Femur (tissue), 1 donor: ENCODE measurements around the gene PIAS4.

ENCODE experiments used
- DNase-seq: peaks from one replicate; pipeline ENCODE4 v3.0.0-alpha.2; 2017

Gene PIAS4

DNA sequence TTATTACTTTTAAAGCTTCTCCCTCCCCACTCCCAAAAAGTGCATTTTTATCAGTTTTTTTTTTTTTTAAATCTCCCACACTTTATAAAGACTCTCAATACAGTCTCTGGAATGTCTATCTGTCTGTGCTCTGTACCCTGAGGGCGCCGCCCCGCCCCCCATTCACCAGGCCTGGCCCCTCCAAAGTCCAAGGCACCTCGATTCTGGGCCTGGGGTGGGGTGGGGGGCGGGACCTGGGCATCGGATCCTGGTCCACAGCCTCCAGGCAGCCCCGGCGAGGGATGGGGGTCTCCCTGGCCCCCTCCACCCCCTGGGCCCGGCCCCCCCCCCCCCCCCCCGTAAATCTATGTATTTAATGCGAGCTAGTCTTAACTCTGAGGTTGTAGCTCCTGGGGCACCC lies 35.9 kb downstream of the PIAS4 start:
- no peak for DNase-seq

- DNase-seq: no peak
Measured at GRCh38 chr19:4043966-4044715, 36.6 kb downstream of the PIAS4 start.

DNA sequence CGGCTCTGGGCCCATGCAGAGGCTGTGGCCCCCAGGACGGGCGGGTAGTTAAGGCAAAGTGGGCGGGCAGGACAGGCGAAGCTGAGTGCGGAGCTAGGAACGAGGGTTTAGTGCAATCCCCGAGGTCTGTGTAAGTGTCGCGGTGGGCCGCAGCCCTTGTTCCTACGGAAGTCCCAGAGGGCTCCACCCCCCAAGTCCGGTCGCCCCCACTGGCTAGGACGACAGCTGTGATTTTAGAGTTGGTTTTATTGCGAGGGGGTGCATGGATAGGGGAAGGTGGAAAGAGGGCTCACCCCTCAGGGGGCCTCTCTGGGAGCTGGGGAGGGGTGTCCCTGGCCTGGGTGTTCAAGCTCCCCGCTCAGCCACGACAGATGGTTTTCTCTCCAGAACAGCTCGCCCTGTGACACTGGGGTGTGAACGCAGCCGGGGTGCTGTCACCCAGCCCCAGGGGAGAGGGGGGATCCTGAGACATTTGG lies 37.5 kb downstream of the PIAS4 start:
- peak; percentile 20 for DNase-seq

- DNase-seq: no peak
Measured at GRCh38 chr19:4045597-4046361, 38.2 kb downstream of the PIAS4 start.

DNA sequence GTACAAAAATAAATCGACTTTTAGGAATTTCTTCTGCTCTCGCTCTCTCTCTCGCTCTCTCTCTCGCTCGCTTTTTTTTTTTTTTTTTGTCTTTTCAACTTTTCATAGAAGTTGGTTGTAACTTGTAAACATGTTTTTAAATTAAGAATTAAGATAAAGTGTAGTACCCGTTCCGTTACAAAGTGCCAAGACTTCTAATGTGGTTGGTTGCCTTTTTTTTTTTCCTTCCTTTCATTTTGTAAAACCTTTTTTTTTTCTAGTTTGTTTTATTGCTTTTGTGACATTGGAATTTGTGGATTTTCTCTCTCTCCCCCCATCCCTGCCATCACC lies 38.8 kb downstream of the PIAS4 start:
- no peak for DNase-seq

DNA sequence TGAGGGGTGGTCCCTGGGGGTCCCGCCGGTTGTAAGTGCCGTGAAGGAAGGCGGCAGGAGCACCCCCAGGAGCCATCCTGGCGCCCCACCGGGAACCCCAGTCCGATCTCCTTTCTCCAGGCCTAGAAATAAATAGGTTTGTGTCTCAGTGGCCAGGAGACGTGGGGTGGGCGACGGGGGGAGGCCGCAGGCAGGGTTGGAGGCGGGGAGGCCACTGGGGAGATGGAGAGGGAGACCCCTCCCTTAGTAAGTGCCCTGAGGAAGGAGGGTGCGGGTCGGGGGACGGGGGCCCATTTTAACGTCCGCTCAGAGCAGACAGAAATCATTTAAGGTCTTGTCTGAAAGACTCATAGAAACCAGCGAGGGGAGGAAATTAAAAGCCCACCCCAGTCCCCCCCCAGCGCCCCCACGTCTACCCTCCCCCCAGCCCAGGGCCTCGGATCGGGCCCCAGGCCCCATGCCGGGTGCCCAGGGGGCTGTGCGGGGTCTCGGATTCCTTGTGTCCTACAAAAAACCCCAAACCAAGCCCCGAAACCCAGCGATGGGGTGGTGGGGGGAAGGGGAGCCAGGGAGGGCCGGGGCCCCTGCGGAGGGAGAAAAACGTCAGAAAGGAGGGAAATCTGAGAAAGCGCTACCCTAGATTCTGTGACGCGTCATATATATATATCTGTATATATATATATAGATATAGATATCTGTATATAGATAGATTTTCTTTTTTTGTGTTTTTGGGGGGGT lies 39.6 kb downstream of the PIAS4 start:
- peak; percentile 20 for DNase-seq

- peak; percentile 17 for DNase-seq
Measured at GRCh38 chr19:4049432-4049831, 41.9 kb downstream of the PIAS4 start.

- DNase-seq: peak; percentile 31
Measured at GRCh38 chr19:4051175-4052101, 43.9 kb downstream of the PIAS4 start.

DNA sequence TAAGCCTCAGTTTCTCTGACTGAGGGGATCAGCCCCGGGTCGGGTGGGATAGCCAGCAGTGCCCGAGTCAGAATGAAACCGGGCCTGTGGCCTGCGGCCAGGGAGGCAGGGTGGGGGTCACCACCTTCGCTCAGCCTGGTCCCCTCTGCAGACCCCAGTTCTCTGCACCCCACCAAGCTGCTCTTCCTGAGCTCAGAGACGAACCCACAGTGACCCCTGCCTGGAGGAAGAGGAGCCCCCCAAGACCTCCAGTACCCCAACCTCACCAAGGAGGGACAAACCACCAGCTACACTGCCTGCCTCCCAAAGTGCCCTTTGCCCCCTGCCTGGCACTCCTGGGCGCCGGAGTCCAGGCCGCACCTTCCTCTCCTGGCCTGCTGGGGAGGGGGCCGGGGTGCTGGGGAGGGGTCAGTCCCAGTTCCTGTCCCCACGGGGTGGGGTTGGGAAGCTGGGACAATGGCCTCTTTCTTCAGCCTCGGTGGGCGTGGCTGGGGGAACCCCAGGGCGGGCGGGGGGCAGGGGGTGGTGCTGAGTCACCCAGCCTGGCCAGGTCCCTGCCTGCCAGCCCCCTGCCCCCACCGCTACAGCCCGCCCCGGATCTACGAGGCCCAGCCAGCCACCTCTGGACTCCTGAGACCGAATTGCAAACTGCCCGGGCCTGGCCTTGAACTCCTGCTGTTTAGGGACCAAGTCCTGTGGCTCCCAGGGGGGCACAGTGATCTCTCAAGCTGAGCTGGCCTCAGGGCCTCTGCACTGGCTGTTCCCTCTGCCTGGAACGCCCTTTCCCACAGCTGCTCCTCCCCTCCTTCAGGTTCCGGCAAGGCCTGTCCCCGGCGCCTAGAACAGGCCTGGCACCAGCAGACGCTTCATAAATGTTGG lies 44.8 kb downstream of the PIAS4 start:
- peak; percentile 34 for DNase-seq

- DNase-seq: peak; percentile 24
Measured at GRCh38 chr19:4052993-4053422, 45.5 kb downstream of the PIAS4 start.

GRCh38 chr19:4053423-4054324 lies 46.1 kb downstream of the PIAS4 start:
- peak; percentile 15 for DNase-seq

DNA sequence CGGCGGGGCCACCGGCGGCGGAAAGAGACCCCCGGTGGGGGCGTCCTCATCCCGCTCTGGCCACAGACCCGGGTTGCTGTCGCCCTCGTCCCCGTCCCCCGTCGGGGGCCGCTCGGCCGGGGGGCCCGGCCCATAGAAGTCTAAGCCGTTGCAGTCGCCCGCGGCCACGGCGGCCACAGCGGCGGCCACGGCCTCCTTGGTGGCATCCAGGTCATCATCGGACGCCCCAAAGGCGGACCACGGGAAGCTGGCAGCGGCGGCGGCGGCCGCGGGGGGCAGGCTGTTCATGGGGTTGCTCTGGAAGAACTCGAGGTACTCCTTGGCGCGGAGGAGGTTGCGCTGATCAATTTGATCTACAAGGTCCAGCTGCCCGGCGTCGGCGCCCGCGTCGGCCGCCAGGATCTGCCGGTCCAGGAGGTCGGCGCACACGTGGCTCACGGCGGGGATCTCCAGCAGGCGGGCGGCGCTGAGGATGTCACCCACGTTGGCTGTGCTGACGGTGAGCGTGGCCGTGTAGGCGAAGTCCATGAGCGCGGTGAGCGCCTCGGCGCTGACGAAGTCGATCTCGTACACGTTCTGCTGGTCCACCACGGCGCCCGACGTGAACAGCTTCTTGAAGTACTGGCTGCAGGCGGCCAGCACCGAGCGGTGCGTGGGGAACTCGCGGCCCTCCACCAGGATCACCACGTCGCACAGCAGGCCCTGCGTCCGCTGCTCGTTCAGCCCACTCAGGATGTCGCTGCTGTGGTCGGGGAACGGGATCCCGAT lies 47.1 kb downstream of the PIAS4 start:
- peak; percentile 18 for DNase-seq

GRCh38 chr19:4055209-4055552 lies 47.6 kb downstream of the PIAS4 start:
- DNase-seq: no peak

- DNase-seq: peak; percentile 69
Measured at GRCh38 chr19:4057931-4058692, 50.6 kb downstream of the PIAS4 start.

- peak; percentile 41 for DNase-seq
Measured at GRCh38 chr19:4058693-4059452, 51.3 kb downstream of the PIAS4 start.

- peak; percentile 32 for DNase-seq
Measured at GRCh38 chr19:4059453-4059871, 51.9 kb downstream of the PIAS4 start.

GRCh38 chr19:4059891-4060620 lies 52.5 kb downstream of the PIAS4 start:
- peak; percentile 56 for DNase-seq
